Glutamatergic neuron (in vitro differentiated cells): ENCODE results near the gene TIMM44. TPM values are rescaled to one million over a fixed set of nuclear protein-coding genes. Genes with fewer than 3 reads are reported as not detected.

ENCODE experiments used
- DNase-seq: peaks from one replicate; pipeline ENCODE4 v3.0.0; 2022
- H3K27ac Mint-ChIP-seq: one replicate; pipeline ENCODE4 v1.8.0; 2020; ENCODE audit warnings: mild to moderate bottlenecking, mixed read lengths, inconsistent platforms; ENCODE audit not compliant: unreplicated experiment
- H3K27me3 Mint-ChIP-seq: one replicate; pipeline ENCODE4 v1.8.0; 2020; ENCODE audit warnings: mild to moderate bottlenecking, moderate library complexity, mixed read lengths, inconsistent platforms; ENCODE audit not compliant: unreplicated experiment
- H3K36me3 Mint-ChIP-seq: one replicate; pipeline ENCODE4 v1.8.0; 2020; ENCODE audit warnings: mild to moderate bottlenecking, mixed read lengths, inconsistent platforms; ENCODE audit not compliant: unreplicated experiment
- H3K4me1 Mint-ChIP-seq: one replicate; pipeline ENCODE4 v1.8.0; 2020; ENCODE audit warnings: mild to moderate bottlenecking, low read depth, mixed read lengths, inconsistent platforms; ENCODE audit not compliant: unreplicated experiment
- H3K4me3 Mint-ChIP-seq: one replicate; pipeline ENCODE4 v1.8.0; 2020; ENCODE audit warnings: mild to moderate bottlenecking, mixed read lengths, inconsistent platforms; ENCODE audit not compliant: unreplicated experiment
- H3K9me3 Mint-ChIP-seq: one replicate; pipeline ENCODE4 v1.8.0; 2020; ENCODE audit warnings: mild to moderate bottlenecking, moderate library complexity, mixed read lengths, inconsistent platforms; ENCODE audit not compliant: unreplicated experiment
- total RNA-seq: library from RNA; stranded (reverse); fragmentation: NEBNext Ultra II Directional; extraction: Animal tissue kit (Norgen Biotek cat#: 25700); gene quantifications from one replicate; pipeline ENCODE4 v1.2.1, GENCODE V29; 2021; ENCODE audit not compliant: unreplicated experiment
- TF ChIP-seq, protein P1 (sequence below): fragments of 200-600 bp; sonication (generic); IDR thresholded peaks from one replicate; pipeline ENCODE4 v1.5.0; 2021; ENCODE audit not compliant: partially characterized antibody, unreplicated experiment

Gene TIMM44
- total RNA-seq, 1 donor from 2014 or later = 109 TPM

DNA sequence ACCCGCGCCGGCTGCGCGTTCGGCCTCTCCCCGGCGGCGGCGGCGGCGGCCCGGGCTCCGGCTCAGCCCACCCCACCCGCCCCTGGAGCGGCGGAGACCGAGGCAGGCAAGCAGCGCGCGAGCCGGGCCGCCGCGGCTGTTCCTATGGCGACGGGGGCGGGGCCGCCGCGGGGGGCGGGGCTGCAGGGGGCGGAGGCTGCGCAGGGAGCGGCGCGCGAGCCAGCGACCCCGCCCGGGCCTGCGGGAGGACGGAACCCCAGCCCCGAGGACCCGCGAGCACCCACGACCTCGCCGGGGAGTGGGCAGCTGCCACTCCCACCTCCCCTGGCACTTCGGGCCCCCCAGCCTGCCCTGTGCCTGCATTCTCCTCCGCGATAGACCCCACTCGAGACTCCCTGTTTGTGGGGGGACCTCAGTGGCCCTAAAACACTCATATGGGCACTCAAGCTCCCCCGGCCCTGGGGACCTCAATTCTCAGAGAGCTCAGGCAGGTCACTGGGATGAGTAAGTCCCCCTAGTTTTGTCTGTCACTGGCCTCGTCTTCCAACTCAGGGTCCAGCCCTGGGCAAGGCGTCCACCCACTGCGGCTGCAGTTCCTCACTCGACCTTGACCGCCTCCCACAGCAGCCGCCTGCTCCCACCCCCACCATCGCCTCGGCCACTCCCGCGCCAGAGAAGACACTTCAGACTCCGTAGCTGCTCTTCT is 17.3 kb downstream of the TIMM44 start, which contains the start of gene CTXN1:
Gene CTXN1, minus strand, starts transcription at position 115 of the 706 bp plus-strand sequence. CDS start 597 bp downstream, outside the sequence.
- Mint-ChIP-seq H3K4me1 (peaks cover 6% of the 10 kb centered on the region), H3K27ac (peak within 1 kb of the TSS; percentile 92)
- TF ChIP-seq, protein P1, sequence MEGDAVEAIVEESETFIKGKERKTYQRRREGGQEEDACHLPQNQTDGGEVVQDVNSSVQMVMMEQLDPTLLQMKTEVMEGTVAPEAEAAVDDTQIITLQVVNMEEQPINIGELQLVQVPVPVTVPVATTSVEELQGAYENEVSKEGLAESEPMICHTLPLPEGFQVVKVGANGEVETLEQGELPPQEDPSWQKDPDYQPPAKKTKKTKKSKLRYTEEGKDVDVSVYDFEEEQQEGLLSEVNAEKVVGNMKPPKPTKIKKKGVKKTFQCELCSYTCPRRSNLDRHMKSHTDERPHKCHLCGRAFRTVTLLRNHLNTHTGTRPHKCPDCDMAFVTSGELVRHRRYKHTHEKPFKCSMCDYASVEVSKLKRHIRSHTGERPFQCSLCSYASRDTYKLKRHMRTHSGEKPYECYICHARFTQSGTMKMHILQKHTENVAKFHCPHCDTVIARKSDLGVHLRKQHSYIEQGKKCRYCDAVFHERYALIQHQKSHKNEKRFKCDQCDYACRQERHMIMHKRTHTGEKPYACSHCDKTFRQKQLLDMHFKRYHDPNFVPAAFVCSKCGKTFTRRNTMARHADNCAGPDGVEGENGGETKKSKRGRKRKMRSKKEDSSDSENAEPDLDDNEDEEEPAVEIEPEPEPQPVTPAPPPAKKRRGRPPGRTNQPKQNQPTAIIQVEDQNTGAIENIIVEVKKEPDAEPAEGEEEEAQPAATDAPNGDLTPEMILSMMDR = no peak

DNA sequence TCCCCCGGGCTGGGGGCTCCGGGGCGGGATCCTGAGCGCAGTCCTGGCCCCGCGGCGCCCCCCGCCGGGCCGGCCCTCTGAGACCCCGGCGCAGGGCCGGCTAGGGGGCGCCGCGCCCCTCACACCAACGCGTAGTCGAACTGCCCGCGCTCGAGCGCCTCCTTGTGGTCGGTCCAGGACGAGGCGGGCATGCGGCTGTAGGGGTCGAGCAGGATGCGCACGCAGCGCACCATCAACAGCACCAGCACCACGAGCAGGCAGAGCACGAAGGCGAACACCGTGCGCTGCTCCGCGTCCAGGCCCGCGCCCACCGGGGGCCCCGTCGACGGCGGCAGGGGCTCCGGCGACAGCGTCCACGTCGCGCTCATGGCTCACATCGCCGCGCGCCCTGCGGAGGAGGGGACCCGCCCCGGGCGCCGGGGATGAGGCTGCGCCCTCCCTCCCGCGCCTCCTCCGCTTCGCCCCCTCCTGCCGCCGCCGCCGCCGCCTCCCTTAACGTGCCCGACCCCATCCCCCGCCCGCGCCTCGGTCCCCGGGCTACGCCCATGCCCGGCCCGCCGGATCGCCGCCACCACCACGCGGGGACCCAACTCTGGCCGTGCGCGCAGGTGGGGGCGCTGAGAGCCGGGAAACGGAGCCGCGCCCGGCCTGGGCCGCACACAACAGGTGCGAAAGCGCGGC is 18.2 kb downstream of the TIMM44 start:
- peak overlapping the region; percentile 92 for H3K27ac Mint-ChIP-seq
- peak; percentile 97 for DNase-seq
- peak overlapping the region; percentile 92 for H3K4me3 Mint-ChIP-seq
- H3K4me1 Mint-ChIP-seq = peaks cover 6% of the 10 kb centered on the region
- H3K27me3 Mint-ChIP-seq = peaks cover 18% of the 10 kb centered on the region
- H3K36me3 Mint-ChIP-seq = no peaks in the 10 kb centered on the region
- H3K9me3 Mint-ChIP-seq = peaks cover 17% of the 10 kb centered on the region
- TF ChIP-seq, protein P1 = peak; percentile 98

More for the DNA sequence above, 17.3 kb downstream of the TIMM44 start, which contains the start of gene CTXN1:
- Mint-ChIP-seq H3K27me3 (peaks cover 19% of the 10 kb centered on the region), H3K36me3 (no peaks in the 10 kb centered on the region), H3K9me3 (peaks cover 14% of the 10 kb centered on the region), H3K4me3 (peak within 1 kb of the TSS; percentile 92)
- DNase-seq = peak; percentile 91

DNA sequence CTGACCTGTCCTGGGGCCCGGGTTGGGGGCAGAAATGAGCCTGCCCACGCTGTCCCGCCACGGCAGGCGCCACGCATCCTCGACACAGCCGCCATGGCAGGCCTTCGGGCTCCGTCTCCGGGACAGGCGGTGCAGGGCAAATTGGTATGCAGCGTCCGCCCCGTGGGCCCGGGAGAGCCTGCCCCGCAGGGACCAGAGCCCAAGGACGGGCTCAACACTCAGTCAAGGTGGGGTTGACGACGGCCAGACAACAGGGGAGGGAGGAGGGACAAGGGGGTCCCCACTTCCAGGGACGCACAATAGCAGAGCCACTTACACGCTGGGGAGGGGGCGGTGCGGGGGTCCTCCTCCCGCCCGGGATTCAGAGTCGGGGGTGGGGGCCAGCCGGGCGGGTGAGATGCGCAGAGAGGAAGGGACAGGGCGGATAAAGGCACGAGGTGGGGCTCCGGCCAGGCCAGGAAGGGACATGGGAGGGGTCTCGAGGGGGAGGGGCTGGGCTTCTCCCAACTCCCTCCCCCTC is 18.8 kb downstream of the TIMM44 start:
- peaks cover 18% of the 10 kb centered on the region for H3K27me3 Mint-ChIP-seq
- peaks cover 17% of the 10 kb centered on the region for H3K9me3 Mint-ChIP-seq
- peaks cover 6% of the 10 kb centered on the region for H3K4me1 Mint-ChIP-seq
- no peak overlapping the region for H3K27ac Mint-ChIP-seq
- no peaks in the 10 kb centered on the region for H3K36me3 Mint-ChIP-seq
- no peak for DNase-seq
- TF ChIP-seq, protein P1 = no peak
- peak overlapping the region; percentile 67 for H3K4me3 Mint-ChIP-seq

DNA sequence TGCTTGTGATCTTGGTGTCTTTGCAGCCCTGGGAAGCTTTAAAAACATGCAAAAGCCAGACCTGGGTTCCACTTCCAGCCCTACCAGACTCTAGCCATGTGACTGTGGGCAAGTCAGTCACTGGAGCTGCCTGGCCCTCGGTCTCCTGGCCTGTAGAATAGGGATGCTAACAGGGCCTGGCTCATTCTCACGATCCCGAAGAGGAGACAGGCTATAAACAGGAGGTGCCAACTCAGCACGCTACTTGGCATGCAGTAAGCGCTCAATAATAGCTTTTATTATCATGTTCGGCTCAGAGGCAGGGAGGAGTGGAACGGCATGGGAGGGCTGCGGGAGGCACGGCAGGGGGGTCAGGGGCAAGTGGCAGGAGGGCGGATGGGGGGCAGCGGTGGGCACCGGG is 19.2 kb downstream of the TIMM44 start:
- Mint-ChIP-seq H3K4me3 (peak overlapping the region; percentile 76), H3K36me3 (no peaks in the 10 kb centered on the region), H3K9me3 (peaks cover 17% of the 10 kb centered on the region), H3K4me1 (peaks cover 6% of the 10 kb centered on the region), H3K27ac (no peak overlapping the region), H3K27me3 (peaks cover 18% of the 10 kb centered on the region)
- TF ChIP-seq, protein P1 = no peak
- no peak for DNase-seq
